Tibial nerve (tissue), 4 donors: Measurements from ENCODE around the gene SUSD3. TPM values are rescaled to one million over a fixed set of nuclear protein-coding genes. Genes with fewer than 3 reads are reported as not detected.

Experiments used
- DNase-seq, 2 donors: peaks; one replicate each; pipeline ENCODE4 v3.0.0-alpha.2; 2019; ENCODE audit warnings: low spot score in 2 of 2
- H3K27ac ChIP-seq, 4 donors: fragments of 200-600 bp; sonication (generic) in 3 of 4; one replicate each; pipeline ENCODE4 v1.5.1; 2017 to 2019; ENCODE audit warnings: mild to moderate bottlenecking in 1 of 4
- H3K27me3 ChIP-seq, 2 donors: fragments of 200-600 bp; sonication (generic) in 1 of 2; one replicate each; pipeline versions ENCODE4 v1.5.1 to v1.6.0; 2017 to 2019
- H3K36me3 ChIP-seq, 3 donors: fragments of 200-600 bp; sonication (generic); one replicate each; pipeline ENCODE4 v1.5.1; 2018 to 2019
- H3K4me1 ChIP-seq, 4 donors: fragments of 200-600 bp; sonication (generic) in 3 of 4; one replicate each; pipeline ENCODE4 v1.5.1; 2017 to 2019
- H3K4me3 ChIP-seq, 4 donors: fragments of 200-600 bp; sonication (generic) in 3 of 4; one replicate each; pipeline ENCODE4 v1.5.1; 2017 to 2019; ENCODE audit warnings: mild to moderate bottlenecking in 1 of 4, moderate library complexity in 1 of 4
- H3K9me3 ChIP-seq, 4 donors: fragments of 200-600 bp; sonication (generic) in 3 of 4; one replicate each; pipeline ENCODE4 v1.5.1; 2017 to 2019
- EP300 ChIP-seq, 2 donors: sonication (generic); formaldehyde crosslinking; IDR thresholded peaks; one replicate each; pipeline ENCODE4 v1.6.1; 2017; ENCODE audit warnings: antibody characterized with exemption in 2 of 2, mild to moderate bottlenecking in 1 of 2
- POLR2A ChIP-seq, 2 donors: fragments of 450-650 bp; IDR thresholded peaks; one replicate each; pipeline ENCODE4 v1.6.1; 2017; ENCODE audit warnings: antibody characterized with exemption in 2 of 2, mild to moderate bottlenecking in 2 of 2, moderate library complexity in 2 of 2
- WGBS, 2 donors: methylation state at CpG; one replicate each; pipeline ENCODE4 v1.1.5; 2018; 5-methylcytosine and 5-hydroxymethylcytosine counted together
- total RNA-seq, 4 donors: library from RNA; depleted of rRNA; stranded (reverse); fragments of >200 nt; gene quantifications; one replicate each; pipeline ENCODE4 v1.1.0, GENCODE V29; 2016
- TF ChIP-seq, protein P1 (sequence below), 5 experiments: fragments of 200-600 bp in 3 of 5; fragments of 450-650 bp in 2 of 5; sonication (generic) in 3 of 5; IDR thresholded peaks; one replicate each; pipeline ENCODE4 v1.5.1; 2016 to 2019; ENCODE audit warnings: antibody characterized with exemption in 5 of 5, mild to moderate bottlenecking in 3 of 5, moderate library complexity in 2 of 5

Gene SUSD3
- total RNA-seq, 4 donors from 2014 or later, result 3.0 to 4.2 (median 3.7) TPM; not detected in 1

DNA sequence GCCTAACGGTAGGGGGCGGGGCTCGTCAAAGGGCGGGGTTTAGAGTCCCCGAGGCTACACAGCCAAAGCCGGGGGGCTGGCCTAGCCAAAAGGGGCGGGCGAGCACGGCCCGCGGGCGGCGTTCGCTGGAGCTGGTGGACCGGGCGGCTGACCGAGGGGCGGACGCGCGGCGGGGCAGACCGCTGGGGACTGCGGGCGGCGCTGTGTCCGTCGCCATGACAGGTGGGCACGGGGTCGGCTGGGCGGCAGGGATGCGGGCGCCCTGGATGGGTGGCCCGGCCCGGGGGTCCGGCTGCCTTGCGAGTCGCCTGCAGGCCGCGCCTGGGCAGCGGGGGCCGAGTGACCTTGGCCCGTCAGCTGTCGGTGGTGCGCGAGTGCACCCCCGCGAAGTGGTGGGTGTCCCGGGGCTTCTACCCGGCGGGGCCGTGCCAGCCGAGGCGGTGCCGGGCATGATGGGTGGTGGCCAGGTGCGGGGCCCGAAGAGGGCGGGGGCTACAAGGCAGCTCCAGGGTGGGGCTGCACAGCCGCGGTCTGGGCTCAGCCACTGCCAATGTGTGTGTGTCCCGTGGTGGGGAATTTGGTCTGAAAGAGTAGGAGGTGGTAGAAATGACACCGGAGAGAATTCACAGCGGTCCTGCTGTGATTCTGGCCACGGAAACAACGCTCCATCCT, 37.8 kb downstream of the SUSD3 start, which contains the start of gene CARD19:
Gene CARD19, plus strand, starts transcription at position 87 of the 672 bp plus-strand sequence. Its CDS starts 129 bp downstream, at position 216.
- no peaks in the 10 kb centered on the region for H3K36me3 ChIP-seq
- peak; percentile 43 to 54 for DNase-seq
- H3K4me1 ChIP-seq, result peaks cover 0 to 78% (median 53%) of the 10 kb centered on the region in 4 donors
- peak within 1 kb of the TSS; percentile 58 to 100 (median 84) for H3K4me3 ChIP-seq
- peaks cover 0 to 7% (median 0%) of the 10 kb centered on the region in 4 donors for H3K9me3 ChIP-seq
- H3K27me3 ChIP-seq, result no peaks in the 10 kb centered on the region
- 2% methylated on average over 31 to 39 of the region's 65 CpGs for whole genome bisulfite sequencing, 2 donors
- TF ChIP-seq POLR2A (IDR thresholded peaks at IDR 0.05) (peak; percentile 90 to 97), EP300 (IDR thresholded peaks at IDR 0.05) (peak in 1 of 2 donors; percentile 85)
- TF ChIP-seq, protein P1, sequence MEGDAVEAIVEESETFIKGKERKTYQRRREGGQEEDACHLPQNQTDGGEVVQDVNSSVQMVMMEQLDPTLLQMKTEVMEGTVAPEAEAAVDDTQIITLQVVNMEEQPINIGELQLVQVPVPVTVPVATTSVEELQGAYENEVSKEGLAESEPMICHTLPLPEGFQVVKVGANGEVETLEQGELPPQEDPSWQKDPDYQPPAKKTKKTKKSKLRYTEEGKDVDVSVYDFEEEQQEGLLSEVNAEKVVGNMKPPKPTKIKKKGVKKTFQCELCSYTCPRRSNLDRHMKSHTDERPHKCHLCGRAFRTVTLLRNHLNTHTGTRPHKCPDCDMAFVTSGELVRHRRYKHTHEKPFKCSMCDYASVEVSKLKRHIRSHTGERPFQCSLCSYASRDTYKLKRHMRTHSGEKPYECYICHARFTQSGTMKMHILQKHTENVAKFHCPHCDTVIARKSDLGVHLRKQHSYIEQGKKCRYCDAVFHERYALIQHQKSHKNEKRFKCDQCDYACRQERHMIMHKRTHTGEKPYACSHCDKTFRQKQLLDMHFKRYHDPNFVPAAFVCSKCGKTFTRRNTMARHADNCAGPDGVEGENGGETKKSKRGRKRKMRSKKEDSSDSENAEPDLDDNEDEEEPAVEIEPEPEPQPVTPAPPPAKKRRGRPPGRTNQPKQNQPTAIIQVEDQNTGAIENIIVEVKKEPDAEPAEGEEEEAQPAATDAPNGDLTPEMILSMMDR (IDR thresholded peaks at IDR 0.05), result peak in 2 of 5 experiments; percentile 32 to 48
- H3K27ac ChIP-seq, result peak within 1 kb of the TSS; percentile 94 to 98 (median 96)

DNA sequence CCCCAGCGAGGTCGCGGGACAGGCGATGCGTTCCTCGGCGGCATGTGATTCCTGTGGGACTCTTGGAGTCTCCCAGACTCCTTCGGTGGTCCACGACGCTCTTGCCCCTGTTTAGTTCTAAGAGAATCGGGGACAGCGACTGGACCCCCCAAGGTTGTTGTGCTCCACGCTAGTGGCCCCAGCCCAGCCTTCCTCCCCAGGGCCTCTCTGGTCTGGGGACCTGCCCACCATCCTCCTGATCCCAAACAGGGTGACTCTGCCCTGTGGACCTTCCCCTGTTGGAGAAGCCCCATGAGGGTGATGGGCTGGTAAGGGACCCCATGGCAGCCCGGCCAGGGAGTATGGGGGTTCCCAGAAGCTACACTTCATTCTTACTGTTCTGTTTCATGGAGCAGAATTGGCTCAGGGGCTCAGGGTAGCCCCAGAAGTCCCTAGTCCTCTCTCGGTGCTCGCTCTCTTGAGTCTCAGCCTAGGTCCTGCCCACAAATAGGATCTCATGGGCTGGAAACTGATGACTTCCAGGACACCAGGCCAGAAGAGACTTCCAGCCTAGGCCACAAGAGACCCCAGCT, 38.4 kb downstream of the SUSD3 start:
- no peaks in the 10 kb centered on the region for H3K27me3 ChIP-seq
- H3K4me3 ChIP-seq, result peak overlapping the region; percentile 58 to 100 (median 84)
- H3K36me3 ChIP-seq, result no peaks in the 10 kb centered on the region
- peaks cover 0 to under 1% (median 0%) of the 10 kb centered on the region in 4 donors for H3K9me3 ChIP-seq
- TF ChIP-seq POLR2A (IDR thresholded peaks at IDR 0.05) (no peak), EP300 (IDR thresholded peaks at IDR 0.05) (no peak)
- TF ChIP-seq, protein P1 (IDR thresholded peaks at IDR 0.05), result no peak
- peaks cover 0 to 72% (median 53%) of the 10 kb centered on the region in 4 donors for H3K4me1 ChIP-seq
- WGBS, 2 donors, result 6 to 11% methylated on average over 11 to 16 of the region's 16 CpGs
- DNase-seq, result no peak
- H3K27ac ChIP-seq, result peak overlapping the region; percentile 71 to 98 (median 96)

DNA sequence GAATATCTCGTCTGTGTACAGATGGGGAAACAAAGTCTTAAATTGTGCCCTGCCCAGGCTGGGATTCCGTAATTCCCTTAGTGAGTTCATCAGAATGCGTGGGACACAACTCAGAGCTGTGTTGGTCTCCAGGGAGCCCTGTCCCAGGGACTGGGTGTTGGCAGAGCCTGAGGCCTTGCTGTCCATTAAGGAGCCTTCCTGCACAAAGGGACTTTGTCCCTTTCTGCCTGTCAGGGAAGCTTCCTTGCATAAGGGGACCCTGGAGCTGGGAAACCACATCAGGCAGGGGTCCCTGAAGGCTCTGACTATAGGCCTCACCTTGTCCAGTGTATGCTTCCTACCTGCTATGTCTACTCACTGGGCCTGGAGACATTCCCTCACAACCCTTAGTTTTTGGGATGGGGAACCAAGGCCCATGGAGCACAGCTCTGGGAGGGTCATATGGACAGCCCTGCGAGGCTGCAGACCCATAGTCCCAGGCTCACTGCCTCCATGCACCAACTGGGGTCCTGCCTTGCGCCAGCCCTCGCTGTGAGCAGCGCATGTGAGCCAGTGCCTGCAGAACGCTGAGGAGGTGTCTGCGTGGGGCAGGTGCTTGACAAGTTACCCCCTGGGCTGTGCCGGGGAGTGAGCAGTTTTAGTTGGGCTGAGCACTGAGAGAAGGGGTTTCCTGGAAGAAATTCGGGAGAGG, 39.2 kb downstream of the SUSD3 start:
- peak overlapping the region; percentile 71 to 98 (median 96) for H3K27ac ChIP-seq
- no peaks in the 10 kb centered on the region for H3K27me3 ChIP-seq
- H3K4me1 ChIP-seq, result peaks cover 0 to 65% (median 52%) of the 10 kb centered on the region in 4 donors
- no peaks in the 10 kb centered on the region for H3K9me3 ChIP-seq
- WGBS, 2 donors, result 36 to 64% methylated on average over 8 to 11 of the region's 11 CpGs
- peak in 1 of 2 donors; percentile 21 for TF ChIP-seq EP300 (IDR thresholded peaks at IDR 0.05)
- TF ChIP-seq, protein P1 (IDR thresholded peaks at IDR 0.05), result no peak
- DNase-seq, result no peak
- no peaks in the 10 kb centered on the region for H3K36me3 ChIP-seq
- H3K4me3 ChIP-seq, result peak overlapping the region in 3 of 4 donors; percentile 81 to 100 (median 87)

DNA sequence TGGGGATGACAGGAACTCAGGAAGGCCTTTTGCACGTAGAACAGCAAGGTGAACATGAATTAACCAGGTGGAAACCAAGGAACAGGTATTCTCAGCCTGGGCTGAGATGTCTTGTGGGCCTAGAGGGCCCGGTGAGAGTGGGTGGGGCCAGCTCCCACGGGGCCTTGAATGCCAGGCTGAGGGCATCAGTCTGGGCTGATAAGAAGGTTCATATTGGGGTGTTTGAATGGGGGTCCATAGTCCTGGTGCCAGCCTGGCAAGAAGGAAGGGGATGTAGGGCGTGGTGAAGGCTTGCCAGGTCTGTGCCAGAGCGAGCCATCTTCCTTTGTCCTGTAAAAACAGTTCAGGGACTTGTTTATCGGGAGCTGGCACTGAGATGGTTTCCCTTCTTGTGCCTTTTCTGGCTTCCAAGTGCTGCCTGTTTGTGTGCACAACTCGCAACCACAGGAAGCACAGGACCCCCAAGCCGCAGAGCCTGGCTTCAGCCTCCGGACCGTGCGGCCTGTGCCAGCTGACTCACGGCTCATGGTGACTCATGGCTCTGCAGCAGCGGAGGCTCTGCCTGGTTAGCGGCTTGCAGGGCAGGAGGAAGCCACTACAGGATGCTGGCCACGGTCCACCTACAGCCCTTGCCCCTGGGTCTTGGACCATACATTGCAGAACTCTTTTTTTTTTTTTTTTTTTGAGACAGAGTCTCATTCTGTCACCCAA, 39.9 kb downstream of the SUSD3 start:
- no peaks in the 10 kb centered on the region for H3K36me3 ChIP-seq
- peak overlapping the region; percentile 71 to 98 (median 96) for H3K27ac ChIP-seq
- H3K27me3 ChIP-seq, result no peaks in the 10 kb centered on the region
- DNase-seq, result peak; percentile 65 to 72
- H3K4me1 ChIP-seq, result peaks cover 0 to 58% (median 46%) of the 10 kb centered on the region in 4 donors
- no peaks in the 10 kb centered on the region for H3K9me3 ChIP-seq
- peak in 1 of 2 donors; percentile 84 for TF ChIP-seq EP300 (IDR thresholded peaks at IDR 0.05)
- TF ChIP-seq, protein P1 (IDR thresholded peaks at IDR 0.05), result peak in 1 of 5 experiments; percentile 25
- peak; percentile 15 to 28 for TF ChIP-seq POLR2A (IDR thresholded peaks at IDR 0.05)
- WGBS, 2 donors, result 18 to 33% methylated on average over 14 to 15 of the region's 15 CpGs
- H3K4me3 ChIP-seq, result peak overlapping the region in 2 of 4 donors; percentile 87 to 100
